GM19468 (cell line): ENCODE results near the gene RNF168.
"Not testable (repeated sequence)": the region's sequence is repeated elsewhere in the genome, so short reads cannot be mapped to it uniquely, and the experiment has no call there.

Source experiments
- ATAC-seq: cut with Tn5 transposase; IDR thresholded peaks from one replicate; pipeline ENCODE4 v1.9.1; 2021; ENCODE audit warnings: mild to moderate bottlenecking, moderate library complexity, moderate number of reproducible peaks; ENCODE audit not compliant: unreplicated experiment; ENCODE audit errors: extremely low read depth

The RNF168 gene

DNA sequence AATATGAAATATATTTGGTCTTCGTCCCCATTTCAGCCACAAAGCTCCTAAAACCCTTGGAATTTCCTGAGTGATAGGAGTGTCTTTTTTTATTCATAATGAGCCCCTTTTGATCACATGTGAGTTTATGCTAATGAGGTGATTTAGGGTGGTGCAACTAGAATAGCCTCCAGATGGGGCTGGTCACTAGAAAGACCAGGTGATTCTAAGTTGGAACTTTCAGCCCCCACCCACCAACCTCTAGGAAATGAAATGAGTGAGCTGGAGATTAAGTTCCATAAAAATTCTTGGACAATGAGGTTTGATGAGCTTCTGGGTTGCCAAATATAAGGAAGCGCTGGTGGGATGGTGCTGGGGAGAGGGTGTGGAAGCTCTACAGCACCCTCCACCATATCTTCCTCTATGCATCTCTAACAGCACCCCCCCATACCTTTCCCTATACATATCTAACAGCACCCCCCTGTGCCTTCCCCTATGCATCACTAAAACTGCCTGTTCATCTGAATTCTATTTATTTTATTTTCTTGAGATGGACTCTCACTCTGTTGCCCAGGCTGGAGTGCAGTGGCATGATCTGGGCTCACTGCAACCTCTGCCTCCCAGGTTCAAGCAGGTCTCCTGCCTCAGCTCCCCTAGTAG, 13.7 kb upstream of the RNF168 start:
- ATAC-seq = no peak

DNA sequence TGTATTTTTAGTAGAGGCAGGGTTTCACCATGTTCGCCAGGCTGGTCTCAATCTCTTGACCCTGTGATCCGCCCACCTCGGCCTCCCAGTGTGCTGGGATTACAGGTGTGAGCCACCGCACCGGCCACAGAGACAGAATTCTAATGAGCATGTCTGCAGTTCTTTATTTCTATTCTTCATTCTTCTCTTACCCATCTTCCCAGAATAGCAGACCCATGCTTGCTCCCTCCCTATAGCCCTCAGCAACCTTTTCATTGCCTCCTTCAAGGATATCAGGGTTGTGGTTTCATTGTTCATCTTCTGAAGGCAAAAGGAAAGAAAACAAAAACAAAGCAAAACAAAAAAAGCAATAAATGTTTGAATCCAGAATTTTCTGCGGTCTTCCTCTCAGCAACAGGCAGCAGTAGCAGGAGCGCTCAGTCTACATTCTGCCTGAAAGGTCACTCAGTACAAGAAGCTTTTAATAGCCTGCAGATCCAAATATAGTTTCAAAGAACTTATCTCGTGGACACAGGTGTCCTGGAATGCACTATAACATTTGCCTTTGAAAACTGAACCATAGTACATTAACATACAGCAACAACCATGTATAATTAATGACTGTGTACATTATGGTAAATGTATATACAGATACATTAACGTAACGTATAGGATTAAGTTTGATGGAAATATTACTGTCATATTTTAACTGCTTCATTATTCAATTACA, 11.5 kb upstream of the RNF168 start, which contains the start of gene SMCO1:
Gene SMCO1, minus strand, starts transcription at position 434 of the 709 bp plus-strand sequence. Its CDS starts 137 bp downstream, at position 297.
- ATAC-seq = no peak

DNA sequence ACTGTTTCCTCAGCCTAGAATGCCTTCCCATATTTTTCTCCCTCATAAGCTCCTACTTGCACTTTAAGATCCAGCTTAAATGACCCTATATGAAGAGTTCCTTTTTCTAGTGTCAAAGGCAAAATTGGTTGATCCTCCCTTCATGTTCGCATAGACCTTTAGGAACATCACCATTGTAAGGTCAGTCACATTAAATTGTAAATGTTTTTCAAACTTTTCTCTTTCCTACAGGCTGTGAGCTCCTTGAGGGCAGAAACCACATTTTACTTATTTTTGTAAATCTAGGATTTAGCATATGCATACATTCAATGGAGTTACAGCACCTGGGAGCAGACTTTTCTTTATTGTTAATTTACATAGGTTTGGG, 10.8 kb upstream of the RNF168 start:
- ATAC-seq = no peak

DNA sequence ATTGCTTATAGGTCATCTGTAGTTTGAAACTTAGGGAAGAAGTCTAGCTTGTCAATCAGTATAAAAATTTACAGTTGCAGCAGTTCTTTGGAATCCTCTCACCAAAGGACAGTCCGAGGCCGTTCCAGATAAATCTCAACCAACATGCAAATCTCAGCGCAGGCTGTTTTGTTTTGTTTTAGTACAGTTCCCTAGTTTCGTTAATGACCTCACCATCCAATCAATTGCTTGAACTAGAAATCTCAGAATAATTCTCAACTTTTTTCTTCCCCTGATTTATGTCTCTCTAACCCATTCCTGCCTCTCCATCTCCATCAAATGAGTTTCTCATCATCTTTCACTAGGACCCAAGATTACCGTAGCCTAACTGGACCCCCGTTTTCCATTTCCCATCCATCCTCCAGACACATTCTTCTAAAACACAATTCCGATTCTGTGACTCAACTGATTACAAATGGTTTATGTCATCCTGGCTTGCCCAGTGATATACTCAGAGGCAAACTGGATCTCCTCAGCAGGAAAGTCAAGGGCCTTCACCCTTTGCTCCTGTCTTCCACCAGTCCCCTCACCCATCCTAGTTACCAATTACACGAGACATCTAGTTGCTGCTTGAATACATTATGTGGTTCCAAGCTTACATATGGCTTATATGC, 10.3 kb upstream of the RNF168 start:
- ATAC-seq = no peak

DNA sequence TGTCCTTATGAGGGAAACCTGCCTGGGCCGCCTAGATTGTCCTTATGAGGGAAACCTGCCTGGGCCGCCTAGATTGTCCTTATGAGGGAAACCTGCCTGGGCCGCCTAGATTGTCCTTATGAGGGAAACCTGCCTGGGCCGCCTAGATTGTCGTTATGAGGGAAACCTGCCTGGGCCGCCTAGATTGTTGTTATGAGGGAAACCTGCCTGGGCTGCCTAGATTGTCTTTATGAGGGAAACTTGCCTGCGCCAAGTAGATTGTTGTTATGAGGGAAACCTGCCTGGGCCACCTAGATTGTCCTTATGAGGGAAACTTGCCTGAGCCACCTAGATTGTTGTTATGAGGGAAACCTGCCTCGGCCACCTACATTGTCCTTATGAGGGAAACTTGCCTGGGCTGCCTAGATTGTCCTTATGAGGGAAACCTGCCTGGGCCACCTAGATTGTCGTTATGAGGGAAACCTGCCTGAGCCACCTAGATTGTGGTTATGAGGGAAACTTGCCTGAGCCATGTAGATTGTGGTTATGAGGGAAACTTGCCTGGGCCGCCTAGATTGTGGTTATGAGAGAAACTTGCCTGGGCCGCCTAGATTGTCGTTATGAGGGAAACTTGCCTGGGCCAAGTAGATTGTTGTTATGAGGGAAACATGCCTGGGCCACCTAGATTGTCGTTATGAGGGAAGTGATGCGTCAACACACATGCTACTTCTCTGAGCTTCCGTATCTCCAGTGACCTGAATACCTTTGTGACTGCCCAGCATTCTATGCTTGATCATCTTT, 8.3 kb upstream of the RNF168 start:
- not testable (repeated sequence) for ATAC-seq

DNA sequence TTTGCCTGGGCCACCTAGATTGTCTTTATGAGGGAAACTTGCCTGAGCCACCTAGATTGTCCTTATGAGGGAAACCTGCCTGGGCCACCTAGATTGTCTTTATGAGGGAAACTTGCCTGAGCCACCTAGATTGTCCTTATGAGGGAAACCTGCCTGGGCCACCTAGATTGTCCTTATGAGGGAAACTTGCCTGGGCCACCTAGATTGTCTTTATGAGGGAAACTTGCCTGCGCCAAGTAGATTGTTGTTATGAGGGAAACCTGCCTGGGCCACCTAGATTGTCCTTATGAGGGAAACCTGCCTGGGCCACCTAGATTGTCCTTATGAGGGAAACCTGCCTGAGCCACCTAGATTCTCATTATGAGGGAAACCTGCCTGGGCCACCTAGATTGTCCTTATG, 7.5 kb upstream of the RNF168 start:
- ATAC-seq = not testable (repeated sequence)

DNA sequence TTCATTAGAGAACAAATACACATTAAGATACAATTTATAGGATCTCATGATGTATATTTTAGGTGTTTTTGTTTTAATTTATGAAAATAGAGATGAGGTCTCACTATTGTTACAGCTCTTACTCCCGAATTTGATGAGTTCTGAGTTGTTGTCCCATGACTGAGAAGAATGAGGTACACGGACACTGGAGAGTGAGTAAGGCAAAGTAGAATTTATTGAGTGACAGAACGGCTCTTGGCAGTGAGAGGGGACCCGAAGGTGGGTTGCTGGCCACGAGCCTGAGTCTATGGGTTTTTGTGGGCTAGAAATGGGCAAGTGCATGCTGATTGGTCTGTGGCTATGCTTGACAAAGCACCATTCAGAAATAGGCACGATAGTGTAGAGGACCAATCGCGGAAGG, 3.1 kb upstream of the RNF168 start:
- no peak for ATAC-seq

DNA sequence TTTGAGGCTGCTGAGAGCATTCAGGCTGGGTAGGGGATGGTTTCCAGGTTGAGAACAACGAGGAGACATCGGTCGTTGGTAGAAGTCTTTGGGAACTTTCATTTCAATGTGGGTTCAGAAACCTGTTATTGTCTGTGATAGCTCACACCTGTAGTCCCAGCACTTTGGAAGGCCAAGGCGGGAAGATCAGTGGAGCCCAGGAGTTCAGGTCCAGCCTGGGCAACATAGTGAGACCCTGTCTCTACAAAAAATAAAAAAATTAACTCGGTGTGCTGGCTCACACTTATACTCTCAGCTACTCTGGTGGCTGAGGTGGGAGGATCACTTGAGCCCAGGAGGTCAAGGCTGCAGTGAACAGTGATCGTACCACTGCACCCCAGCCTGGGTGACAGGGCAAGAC, 988 bp upstream of the RNF168 start:
- no peak for ATAC-seq

DNA sequence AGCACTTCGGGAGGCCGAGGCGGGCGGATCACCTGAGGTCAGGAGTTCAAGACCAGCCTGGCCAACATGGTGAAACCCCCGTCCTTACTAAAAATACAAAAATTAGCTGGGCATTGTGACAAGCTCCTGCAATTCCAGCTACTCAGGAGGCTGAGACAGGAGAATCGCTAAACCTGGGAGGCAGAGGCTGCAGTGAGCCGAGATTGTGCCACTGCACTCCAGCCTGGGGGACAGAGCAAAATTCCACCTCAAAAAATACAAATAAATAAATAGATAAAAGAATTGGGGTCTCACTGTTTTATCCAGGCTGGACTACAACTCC, 470 bp upstream of the RNF168 start:
- not testable (repeated sequence) for ATAC-seq

DNA sequence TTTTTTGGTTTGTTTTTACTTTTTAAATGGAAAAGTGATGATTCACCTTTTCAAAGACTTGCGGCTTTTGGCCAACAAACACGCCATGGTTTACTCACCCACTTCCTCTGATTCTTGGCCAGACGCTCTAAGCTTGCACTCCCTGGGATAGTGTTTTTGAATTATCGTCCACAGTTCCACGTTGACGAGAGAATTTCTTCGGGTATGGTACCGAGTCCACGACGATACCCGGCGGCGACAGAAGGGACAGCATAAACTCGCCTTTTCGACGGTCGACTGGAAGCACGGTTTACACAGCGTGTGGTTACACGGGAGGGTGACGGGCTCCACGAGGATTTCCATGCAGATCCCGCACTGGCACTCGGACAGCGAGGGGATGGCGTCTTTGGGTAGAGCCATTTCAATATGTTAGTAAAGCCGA, 783 bp downstream of the RNF168 start:
- ATAC-seq = no peak

DNA sequence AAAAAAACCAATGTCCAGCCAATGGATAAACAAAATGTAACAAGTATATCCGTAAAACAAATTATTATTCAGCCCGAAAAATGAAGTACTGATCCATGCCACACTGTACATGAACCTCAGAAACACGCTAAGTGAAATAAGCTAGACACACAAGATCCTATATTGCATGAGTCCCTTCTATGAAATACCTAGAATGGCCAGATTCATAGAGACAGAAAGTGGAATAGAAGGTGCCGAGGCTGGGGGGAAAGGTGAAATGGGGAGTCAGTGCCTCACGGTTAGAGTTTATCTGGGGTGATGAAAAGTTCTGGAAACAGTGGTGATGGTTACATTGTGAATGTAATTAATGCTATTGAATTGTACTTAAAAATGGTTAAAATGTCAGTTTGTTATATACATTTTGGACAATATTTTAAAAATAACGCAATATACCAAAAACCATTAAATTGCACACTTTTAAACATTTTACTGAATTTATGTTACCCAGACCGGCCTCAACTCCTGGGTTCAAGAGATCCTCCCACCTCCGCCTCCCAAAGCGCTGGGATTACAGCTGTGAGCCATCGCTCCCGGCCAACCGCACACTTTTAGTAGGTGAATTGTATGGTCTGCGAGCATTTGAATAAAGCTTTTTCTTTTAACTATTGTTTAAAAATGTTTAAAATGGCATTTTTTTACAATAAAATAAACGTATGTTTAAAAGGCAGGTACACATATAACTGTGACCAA, 2.1 kb downstream of the RNF168 start:
- ATAC-seq = no peak

DNA sequence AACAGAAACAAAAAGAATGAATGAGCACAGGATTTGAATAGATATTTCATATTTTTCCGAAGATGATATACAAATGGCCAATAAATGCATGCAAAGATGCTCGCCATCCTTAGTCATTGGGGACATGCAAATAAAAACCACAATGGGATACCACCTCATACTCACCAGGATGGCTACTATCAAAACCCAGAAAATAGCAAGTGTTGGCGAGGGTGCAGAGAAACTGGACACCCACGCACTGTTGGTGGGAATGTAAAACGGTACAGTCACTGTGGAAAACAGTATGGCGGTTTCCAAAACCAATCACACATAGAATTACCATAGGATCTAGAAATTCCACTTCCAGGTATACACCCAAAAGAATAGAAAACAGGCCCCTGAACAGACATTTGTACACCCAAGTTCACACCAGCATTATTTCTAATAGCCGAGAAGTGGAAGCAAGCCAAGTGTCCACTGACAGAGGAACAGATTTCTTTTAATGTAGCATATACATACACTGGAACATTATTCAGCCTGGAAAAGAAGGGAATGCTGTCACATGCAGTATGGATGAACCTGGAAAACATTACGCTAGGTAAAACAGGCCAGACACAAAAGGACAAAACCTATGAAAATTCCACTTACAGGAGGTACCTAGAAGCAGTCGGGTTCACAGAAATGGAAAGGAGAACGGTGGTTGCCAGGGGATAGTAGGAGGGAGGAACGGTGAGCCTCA, 3.6 kb downstream of the RNF168 start:
- ATAC-seq = no peak

DNA sequence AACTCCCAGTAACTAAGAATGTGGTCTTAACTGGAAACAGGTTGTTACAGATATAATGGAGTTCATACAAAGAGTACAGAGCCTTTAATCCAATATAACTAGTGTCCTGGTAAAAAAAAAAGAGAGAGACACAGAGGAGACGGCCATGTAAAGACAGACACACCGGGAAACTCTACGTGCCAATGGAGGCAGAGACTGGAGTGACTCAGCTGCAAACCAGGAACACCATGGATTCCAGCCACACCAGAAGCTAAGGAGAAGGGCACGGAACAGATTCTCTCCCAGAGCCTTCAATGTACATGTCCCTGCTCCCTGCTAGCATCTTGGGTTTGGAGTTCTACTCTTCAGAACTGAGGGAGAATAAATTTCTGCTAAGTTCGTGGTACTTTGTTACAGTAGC, 4.5 kb downstream of the RNF168 start:
- no peak for ATAC-seq

DNA sequence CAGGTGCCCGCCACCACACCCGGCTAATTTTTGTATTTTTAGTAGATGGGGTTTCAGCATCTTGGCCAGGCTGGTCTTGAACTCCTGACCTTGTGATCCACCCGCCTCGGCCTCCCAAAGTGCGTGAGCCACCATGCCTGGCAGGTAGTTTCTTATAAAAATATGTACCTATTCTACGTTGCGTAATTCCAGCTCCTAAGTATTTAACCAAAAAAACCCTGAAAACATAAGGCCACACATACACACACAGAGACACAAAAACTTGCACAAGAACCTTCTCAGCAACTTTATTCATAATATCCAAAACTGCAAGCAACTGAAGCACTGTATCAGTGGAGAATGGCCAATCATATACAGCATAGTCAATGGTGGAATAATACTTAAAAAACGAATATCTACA, 5.3 kb downstream of the RNF168 start:
- ATAC-seq = no peak

DNA sequence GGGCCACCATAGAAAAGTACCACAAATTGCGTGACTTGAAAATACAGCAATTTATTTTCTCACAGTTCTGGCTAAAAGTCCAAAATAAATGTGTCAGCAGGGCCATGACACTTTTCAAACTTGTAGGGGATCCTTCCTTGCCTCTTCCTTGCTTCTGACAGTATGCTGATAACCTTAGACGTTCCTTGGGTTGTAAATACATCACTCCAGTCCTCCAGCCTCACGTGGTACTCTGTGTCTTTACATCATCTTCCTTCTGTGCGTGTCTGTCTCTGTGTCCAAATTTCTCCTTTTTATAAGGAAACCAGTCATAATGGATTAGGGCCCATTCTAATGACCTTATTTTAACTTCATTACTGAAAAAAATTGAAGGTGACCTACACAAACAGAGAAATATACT, 7.4 kb downstream of the RNF168 start:
- no peak for ATAC-seq

DNA sequence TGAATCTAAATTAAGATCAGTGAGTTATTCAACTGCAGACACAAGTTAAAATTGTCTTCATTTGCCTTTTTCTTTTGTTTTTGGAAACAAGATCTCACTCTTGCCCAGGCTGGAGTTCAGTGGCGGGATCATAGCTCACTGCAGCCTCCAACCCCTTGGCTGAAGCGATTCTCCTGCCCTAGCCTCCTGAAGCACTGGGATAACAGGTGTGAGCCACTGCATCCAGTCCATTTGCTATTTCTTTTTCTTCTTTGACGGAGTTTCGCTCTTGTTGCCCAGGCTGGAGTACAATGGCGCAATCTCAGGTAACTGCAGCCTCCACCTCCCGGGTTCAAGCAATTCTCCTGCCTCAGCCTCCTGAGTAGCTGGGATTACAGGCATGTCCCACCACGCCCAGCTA, 10.3 kb downstream of the RNF168 start:
- ATAC-seq = no peak

DNA sequence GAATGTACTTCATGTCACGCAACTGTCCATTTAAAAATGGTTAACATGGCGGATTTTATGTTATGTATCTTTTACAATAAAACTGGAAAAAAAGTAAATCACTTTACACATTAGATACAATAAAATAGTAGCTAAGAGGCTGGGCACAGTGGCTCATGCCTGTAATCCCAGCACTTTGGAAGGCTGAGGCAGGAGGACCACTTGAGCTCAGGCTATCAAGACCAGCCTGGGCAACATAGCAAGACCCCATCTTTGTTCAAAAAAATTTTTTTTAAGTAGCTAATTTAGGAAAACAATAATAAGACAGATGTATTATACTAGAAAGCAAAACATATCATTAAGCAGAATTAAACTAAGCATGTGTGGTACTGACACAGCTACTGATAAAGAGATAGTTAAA, 11.5 kb downstream of the RNF168 start:
- ATAC-seq = no peak

DNA sequence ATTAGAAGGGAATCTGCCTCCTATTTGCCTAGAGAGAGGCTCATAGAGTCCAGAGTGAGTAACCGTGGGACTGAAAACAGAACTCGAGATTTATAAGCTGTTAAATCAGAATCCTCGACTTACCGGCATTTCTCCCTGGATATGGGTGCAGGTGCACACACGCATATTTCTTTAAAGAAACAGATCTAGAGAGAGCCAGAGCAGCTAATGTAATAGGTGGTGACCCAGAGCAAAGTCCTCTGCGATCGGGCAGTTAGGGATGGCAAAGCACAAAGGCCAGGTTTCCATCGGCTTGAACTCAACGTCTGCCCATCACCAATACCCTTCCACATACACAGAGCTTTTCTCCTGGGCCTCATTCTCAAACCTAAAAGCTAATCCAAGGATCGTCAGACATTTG, 13.8 kb downstream of the RNF168 start:
- ATAC-seq = no peak

DNA sequence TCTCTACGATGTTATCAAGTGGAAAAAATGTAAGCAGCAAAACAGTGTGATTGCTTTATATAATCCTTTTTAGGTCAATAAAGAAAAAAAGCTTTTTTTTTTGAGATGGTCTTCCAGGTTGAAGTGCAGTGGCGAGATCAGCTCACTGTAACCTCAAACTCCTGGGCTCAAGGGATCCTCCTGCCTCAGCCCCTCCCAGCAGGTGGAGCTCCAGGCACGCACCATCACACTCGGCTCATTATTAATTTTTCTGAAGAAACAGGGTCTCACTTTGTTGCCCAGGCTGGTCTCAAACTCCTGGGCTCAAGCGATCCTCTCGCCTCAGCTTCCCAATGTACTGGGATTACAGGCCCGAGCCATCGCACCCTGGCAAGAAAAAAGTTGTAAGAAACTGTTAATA, 17.3 kb downstream of the RNF168 start:
- ATAC-seq = no peak

DNA sequence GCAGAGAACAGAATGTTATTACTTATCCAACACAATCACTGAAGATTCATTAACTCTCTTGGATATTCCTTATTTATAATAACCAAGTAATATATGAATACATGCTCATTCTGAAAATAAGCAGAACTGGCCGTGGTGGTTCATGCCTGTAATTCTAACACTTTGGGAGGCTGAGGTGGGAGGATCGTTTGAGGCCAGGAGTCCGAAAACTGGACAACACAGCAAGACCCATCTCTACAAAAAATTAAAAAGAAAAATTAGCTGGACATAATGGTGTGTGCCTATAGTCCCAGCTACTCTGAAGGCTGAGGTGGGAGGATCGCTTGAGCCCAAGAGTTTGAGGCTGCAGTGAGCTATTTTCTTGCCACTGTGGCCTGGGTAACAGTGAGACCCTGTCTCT, 25.9 kb downstream of the RNF168 start:
- ATAC-seq = no peak
